Activated CD8-positive, alpha-beta T cell treated with anti-CD3 and anti-CD28 coated beads for 36 hours (primary cell): ENCODE data around the gene ZMYM5. TPM values are rescaled to one million over a fixed set of nuclear protein-coding genes. Genes with fewer than 3 reads are reported as not detected.
"Not testable (repeated sequence)": the region's sequence is repeated elsewhere in the genome, so short reads cannot be mapped to it uniquely, and the experiment has no call there.

Source experiments
- ATAC-seq: fragments of 200-7000 bp; cut with Tn5 transposase; one replicate; pipeline ENCODE4 v1.10.0; 2021; ENCODE audit warnings: mild to moderate bottlenecking, moderate library complexity
- CTCF ChIA-PET: fragments of 350-600 bp; sonication (Branson Sonifier 250); formaldehyde crosslinking; loops from one replicate; lab custom pipeline; 2021; ENCODE audit warnings: antibody characterized with exemption; lab: Charles Lee
- POLR2A ChIA-PET: fragments of 350-600 bp; sonication (Branson Sonifier 250); formaldehyde crosslinking; loops from one replicate; lab custom pipeline; 2021; ENCODE audit warnings: antibody characterized with exemption; lab: Charles Lee
- DNase-seq: peaks from one replicate; pipeline ENCODE4 v3.0.0-alpha.2; 2020
- H3K27ac Mint-ChIP-seq: one replicate; pipeline ENCODE4 v1.8.0; 2021; ENCODE audit warnings: mild to moderate bottlenecking, mixed read lengths
- H3K27me3 Mint-ChIP-seq: one replicate; pipeline ENCODE4 v1.8.0; 2021; ENCODE audit warnings: mixed read lengths
- H3K36me3 Mint-ChIP-seq: one replicate; pipeline ENCODE4 v1.8.0; 2021; ENCODE audit warnings: low read depth, mixed read lengths
- H3K4me1 Mint-ChIP-seq: one replicate; pipeline ENCODE4 v1.8.0; 2021; ENCODE audit warnings: low read depth, mixed read lengths
- H3K4me3 Mint-ChIP-seq: one replicate; pipeline ENCODE4 v1.8.0; 2021; ENCODE audit warnings: mild to moderate bottlenecking, moderate library complexity, mixed read lengths
- H3K9me3 Mint-ChIP-seq: one replicate; pipeline ENCODE4 v1.8.0; 2021; ENCODE audit warnings: mixed read lengths
- intact Hi-C: fragments of 100-400 bp; cut with micrococcal nuclease; formaldehyde crosslinking; loops from one replicate; pipeline ENCODE4 v1.10.0; 2022
- total RNA-seq, 2 experiments: library from RNA; stranded (reverse); gene quantifications; one replicate each; pipeline ENCODE4 v1.2.3, GENCODE V29; 2021
- TF ChIP-seq, protein P1 (sequence below): fragments of 200-600 bp; IDR thresholded peaks from one replicate; pipeline ENCODE4 v1.8.0; 2022; ENCODE audit warnings: antibody characterized with exemption, mild to moderate bottlenecking

ZMYM5 gene
- 10 to 100 TPM; 10.1 to 10.4 TPM for total RNA-seq

DNA sequence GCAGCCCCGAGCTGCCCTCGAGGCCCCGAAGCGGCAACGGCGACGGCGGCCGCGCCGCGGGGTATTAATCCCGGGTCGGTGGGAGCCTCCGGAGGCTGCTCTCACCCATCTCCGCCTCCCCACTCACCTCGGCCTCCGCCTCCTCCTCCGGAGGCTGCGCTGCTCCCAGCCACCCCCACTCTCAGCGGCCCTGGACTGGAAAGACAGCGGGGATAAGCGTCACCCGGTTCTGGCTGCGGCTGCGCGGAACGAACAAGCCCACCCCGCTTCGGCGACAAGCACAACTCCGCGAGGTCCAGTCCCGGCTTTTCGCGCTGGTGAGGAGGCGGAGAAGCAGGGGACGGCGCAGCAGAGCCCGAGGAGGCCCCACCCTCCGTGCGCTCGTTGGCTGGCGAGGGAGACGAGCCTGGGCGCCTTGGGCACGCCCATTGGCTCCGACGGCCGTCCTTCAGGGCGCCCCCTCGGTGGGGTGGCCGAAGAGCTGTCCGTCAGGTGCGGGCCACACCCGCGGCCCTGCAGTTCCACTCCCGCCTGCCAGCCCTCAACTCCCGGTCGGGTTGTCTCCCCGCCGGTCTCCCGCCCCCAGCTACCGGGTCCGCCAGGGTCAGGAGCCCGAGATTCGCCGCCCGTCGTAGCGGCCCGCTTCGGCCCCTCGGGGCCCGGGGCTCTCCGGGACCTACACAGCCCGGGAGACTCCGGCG, at the start of gene ZMYM5:
Gene ZMYM5, minus strand, starts transcription at position 327 of the 701 bp plus-strand sequence. CDS start 11,469 bp downstream, outside the sequence.
- Mint-ChIP-seq H3K4me1 (peaks cover 38% of the 10 kb centered on the region), H3K4me3 (peak within 1 kb of the TSS; percentile 97), H3K27me3 (no peaks in the 10 kb centered on the region), H3K27ac (peak within 1 kb of the TSS; percentile 99), H3K36me3 (peaks cover 30% of the 10 kb centered on the region), H3K9me3 (no peaks in the 10 kb centered on the region)
- CTCF ChIA-PET: interaction anchor here (0.9 to 2.0 kb wide), 5 partner anchors 16 to 96 kb away, joined by 3 to 9 read pairs (median 3); no protein-coding TSS in a partner anchor
- ATAC-seq (peak; percentile 90), DNase-seq (peak; percentile 97)
- intact Hi-C loops: loop anchor here (5.0 to 10.0 kb wide), 3 partner anchors 79 to 179 kb away; partner anchors contain the start of gene PSPC1
- POLR2A ChIA-PET: interaction anchor here (0.6 to 1.8 kb wide), 9 partner anchors 10 to 182 kb away, joined by 3 to 7 read pairs (median 4); partner anchors contain the start of gene PSPC1
- TF ChIP-seq, protein P1, sequence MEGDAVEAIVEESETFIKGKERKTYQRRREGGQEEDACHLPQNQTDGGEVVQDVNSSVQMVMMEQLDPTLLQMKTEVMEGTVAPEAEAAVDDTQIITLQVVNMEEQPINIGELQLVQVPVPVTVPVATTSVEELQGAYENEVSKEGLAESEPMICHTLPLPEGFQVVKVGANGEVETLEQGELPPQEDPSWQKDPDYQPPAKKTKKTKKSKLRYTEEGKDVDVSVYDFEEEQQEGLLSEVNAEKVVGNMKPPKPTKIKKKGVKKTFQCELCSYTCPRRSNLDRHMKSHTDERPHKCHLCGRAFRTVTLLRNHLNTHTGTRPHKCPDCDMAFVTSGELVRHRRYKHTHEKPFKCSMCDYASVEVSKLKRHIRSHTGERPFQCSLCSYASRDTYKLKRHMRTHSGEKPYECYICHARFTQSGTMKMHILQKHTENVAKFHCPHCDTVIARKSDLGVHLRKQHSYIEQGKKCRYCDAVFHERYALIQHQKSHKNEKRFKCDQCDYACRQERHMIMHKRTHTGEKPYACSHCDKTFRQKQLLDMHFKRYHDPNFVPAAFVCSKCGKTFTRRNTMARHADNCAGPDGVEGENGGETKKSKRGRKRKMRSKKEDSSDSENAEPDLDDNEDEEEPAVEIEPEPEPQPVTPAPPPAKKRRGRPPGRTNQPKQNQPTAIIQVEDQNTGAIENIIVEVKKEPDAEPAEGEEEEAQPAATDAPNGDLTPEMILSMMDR: no peak

DNA sequence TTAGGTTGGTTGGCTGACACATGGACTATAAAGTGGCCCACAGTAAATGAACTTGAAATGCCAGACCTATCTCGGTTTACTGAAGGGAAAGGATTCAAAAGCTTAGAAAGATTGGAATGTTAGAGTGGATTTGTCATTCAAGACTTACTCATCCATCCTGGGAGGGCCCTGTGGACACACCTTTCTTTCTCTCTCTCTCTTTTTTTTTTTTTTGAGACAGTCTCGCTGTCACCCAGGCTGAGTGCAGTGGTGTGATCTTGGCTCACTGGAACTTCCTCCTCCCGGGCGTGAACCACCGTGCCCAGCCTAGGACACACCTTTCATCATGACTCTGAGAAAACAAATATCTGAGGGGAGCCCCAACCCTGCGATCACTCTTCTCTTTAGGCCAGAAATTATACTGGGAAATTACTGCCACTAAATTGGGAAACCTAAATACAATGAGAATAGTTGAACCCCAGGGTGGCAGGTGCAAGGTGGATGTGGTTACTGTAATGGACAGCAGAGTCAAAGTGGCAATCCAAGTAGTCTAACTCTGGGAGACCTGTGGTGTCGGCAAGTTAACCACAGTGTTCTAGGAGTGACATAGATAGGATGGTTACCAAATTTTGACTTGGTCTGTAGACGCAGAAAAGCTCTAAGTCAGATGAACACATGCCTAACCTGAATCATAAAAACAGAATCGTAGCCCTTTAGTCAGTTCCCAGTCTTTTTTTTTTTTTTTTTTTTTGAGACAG, 47.1 kb upstream of the ZMYM5 start:
- TF ChIP-seq, protein P1: no peak
- ChIA-PET POLR2A (no interaction called here), CTCF (no interaction called here)
- intact Hi-C loops: no loop called here
- H3K9me3 Mint-ChIP-seq: no peaks in the 10 kb centered on the region
- no peaks in the 10 kb centered on the region for H3K4me1 Mint-ChIP-seq
- no peaks in the 10 kb centered on the region for H3K36me3 Mint-ChIP-seq
- DNase-seq (no peak), ATAC-seq (no peak)
- H3K4me3 Mint-ChIP-seq: no peak overlapping the region
- H3K27ac Mint-ChIP-seq: no peak overlapping the region
- no peaks in the 10 kb centered on the region for H3K27me3 Mint-ChIP-seq

DNA sequence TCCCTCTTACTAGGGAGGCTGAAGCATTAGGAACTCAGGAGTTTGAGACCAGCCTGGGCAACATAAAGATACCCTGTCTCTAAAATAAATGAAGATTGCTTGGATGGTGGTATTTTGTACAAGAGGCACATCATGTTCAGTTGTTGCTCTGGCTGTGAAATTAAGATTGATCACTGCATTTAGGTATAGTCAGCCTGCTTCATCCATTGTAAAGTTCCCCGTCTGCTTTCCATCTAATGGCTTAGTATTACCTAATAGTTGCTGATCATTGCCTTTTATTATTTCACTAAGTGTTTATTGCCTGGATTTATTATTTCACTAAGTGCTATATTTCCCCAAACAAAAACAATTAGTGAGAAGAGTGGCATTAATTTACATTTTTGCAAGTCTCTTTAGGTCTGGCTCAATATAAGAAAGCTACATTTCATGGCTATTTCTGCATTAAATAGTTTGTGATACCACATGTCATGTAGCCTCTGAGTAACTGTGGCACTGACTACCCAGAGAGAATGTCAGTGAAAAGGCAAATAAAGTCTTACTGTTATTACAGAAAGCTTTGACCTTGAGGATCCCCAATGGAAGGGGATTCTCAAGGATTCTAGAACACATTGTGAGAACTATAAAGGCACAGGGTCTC, 45.0 kb upstream of the ZMYM5 start:
- H3K27me3 Mint-ChIP-seq: no peaks in the 10 kb centered on the region
- ATAC-seq: no peak

DNA sequence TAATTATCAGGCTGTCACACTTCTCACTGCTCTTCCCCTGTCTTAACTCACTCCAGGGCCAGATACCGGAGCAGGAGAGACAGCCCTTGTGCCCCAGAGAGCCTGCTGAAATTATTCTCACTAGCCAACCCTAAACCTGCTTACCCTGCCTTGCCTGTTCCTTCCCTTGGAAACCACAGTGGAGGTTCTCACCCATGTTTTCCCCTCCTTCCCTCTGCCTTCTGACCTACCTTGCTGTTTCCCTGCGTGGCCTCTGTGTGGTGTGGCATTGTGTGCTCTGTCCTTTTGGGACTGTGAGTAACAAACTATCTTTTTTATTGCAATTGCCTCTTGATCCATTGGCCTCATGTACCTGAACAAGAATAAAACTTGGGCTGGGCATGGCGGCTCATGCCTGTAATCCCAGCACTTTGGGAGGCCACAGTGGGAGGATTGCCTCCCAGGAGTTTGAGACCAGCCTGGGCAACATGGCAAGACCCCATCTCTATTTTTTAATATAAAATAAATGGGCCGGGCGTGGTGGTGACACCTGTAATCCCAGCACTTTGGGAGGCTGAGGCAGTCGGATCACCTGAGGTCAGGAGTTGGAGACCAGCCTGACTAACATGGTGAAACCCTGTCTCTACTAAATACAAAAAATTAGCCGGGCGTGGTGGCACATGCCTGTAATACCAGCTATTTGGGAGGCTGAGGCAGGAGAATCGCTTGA, 42.2 kb upstream of the ZMYM5 start:
- ATAC-seq, H3K27ac Mint-ChIP-seq, CTCF ChIA-PET, H3K9me3 Mint-ChIP-seq, H3K36me3 Mint-ChIP-seq, DNase-seq, H3K4me3 Mint-ChIP-seq, intact Hi-C loops, H3K4me1 Mint-ChIP-seq, H3K27me3 Mint-ChIP-seq: not testable (repeated sequence)
- POLR2A ChIA-PET: interaction anchor here (1.4 kb wide), 1 partner anchor 14 kb away, joined by 8 read pairs; no protein-coding TSS in a partner anchor

More for the DNA sequence above, 45.0 kb upstream of the ZMYM5 start:
- Mint-ChIP-seq H3K9me3 (no peaks in the 10 kb centered on the region), H3K4me1 (no peaks in the 10 kb centered on the region), H3K27ac (no peak overlapping the region), H3K4me3 (no peak overlapping the region), H3K36me3 (no peaks in the 10 kb centered on the region)
- intact Hi-C loops: no loop called here
- ChIA-PET POLR2A (no interaction called here), CTCF (no interaction called here)
- TF ChIP-seq, protein P1: no peak
- no peak for DNase-seq

DNA sequence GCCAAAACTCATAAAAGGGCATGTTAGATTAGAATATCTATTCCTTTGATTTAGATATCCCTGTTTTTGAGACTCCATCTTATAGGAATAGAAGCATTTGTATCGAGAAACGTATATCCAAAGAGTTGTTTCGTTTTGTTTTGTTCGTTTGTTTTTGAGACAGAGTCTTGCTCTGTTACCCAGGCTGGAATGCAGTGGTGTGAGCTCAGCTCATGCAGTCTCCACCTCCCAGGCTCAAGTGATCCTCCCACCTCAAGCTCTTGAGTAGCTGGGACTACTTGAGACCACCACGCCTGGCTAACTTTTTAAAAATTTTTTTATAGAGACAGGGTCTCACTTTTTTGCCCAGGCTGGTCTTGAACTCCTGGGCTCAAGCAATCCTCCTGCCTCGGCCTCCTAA, 26.6 kb upstream of the ZMYM5 start:
- intact Hi-C loops: no loop called here
- H3K27me3 Mint-ChIP-seq: no peaks in the 10 kb centered on the region
- no peak overlapping the region for H3K27ac Mint-ChIP-seq
- ATAC-seq: no peak
- no peak overlapping the region for H3K4me3 Mint-ChIP-seq
- CTCF ChIA-PET: no interaction called here
- POLR2A ChIA-PET: no interaction called here
- H3K9me3 Mint-ChIP-seq: no peaks in the 10 kb centered on the region
- H3K36me3 Mint-ChIP-seq: no peaks in the 10 kb centered on the region
- TF ChIP-seq, protein P1: no peak
- DNase-seq: no peak
- H3K4me1 Mint-ChIP-seq: no peaks in the 10 kb centered on the region
